NCI-H82 treated with DMSO at 0.1 percent for 48 hours (cell line): ENCODE measurements around the gene ZNF485.
"Not testable (repeated sequence)": the region's sequence is repeated elsewhere in the genome, so short reads cannot be mapped to it uniquely, and the experiment has no call there.

ENCODE experiments used
- DNase-seq: peaks from one replicate; lab custom pipeline; 2025; ENCODE audit not compliant: unreplicated experiment; lab: John Stamatoyannopoulos, UW

Gene ZNF485

GRCh38 chr10:43601576-43601975 is 4.7 kb upstream of the ZNF485 start:
- not testable (repeated sequence) for DNase-seq

- no peak for DNase-seq
Observed at GRCh38 chr10:43605850-43606322, 352 bp upstream of the ZNF485 start.

DNA sequence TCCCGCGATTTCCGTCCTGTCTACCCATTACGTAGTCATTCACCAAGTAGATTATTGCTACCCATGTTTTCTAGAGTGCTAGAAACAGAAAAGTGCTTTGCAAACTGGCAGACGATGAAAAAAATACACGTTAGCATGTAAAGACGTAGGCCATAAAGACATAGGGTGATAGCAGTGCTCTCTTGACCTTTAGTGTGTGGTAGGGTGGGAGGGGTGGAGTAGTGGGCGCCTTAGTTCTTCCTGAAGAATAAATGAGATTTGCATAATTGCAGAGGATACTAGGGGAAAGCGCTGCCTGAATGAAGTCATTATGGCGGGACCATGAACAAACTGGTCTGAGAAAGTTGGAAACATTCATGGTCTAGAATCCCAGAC is 948 bp downstream of the ZNF485 start:
- no peak for DNase-seq

DNA sequence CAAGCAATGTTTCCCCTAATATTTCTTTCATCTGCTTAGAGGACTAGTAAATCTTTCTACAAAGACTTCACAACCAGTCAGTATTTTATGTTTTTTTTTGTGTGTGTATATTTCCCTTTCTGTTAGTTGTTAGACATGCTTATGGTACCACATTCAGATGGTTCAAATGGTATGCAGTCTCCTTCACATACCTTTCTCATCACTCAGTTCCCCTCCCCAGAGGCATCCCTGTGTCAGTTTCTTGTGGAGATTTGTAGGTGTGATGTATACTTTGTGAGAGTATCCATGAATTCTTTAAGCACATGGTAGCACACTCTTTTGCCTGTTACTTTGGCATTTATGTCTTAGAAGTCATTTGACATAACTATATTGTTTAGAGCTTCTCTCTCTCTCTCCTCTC is 4.4 kb downstream of the ZNF485 start:
- DNase-seq = no peak

GRCh38 chr10:43616697-43617370 is 10.6 kb downstream of the ZNF485 start:
- DNase-seq = no peak

DNA sequence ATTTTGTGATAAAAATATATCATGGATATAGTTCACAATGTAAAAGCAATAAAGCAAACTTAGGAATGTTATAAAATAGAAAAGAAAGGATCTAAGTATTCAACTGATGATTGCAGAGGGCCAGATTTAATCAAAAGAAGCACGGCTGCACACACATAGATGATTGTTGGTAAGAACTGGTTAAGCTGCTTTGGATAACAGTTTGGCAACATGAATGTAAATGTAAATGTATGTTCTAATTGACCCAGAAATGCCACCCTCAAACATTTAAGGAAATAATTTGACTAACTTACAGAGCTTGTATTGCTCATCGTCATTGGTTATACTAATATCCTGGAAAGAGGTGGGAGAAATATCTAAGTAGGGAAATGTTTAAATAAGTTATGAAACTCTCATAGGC is 13.1 kb downstream of the ZNF485 start:
- DNase-seq = no peak

- DNase-seq = no peak
Observed at GRCh38 chr10:43622038-43622437, 15.8 kb downstream of the ZNF485 start.

- no peak for DNase-seq
Observed at GRCh38 chr10:43623351-43623750, 17.1 kb downstream of the ZNF485 start.

DNA sequence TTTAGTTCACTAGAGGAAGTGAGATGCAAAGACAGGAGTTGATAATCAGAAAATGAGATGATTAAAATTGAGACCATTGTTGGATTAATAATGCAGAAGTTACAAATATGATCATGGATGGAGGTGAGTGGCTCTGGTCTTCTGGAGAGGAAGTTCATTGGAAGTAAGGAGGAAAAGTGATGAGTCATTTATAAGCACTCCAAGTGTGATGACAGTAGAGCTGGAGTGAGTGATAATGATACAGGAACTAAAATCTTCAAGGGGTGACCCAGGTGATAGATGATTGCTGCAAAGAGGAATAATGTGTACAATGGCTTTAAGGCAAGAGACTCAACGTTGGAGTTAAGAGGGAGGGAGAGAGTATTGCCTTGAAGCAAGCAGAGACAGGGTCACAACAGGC is 21.7 kb downstream of the ZNF485 start:
- DNase-seq = no peak

DNA sequence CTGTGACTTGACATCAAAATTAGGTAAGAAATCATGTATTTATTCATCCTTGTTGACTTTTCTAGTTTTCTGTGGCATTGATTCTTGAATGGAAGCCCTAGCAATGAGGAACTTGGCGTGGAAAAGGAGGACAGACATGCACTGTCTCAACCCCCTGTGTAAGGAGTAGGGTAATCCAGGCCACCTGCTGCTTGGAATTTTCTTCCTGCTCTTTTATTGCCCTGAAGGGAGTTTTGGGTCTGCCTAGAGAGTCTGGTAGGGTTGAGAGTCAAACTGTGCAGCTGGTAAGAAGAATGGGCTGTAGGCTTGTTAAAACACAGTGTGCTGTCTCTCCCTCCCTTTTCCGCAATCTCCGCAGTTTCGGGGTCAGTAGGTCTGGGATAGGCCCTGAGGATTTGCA is 22.7 kb downstream of the ZNF485 start:
- no peak for DNase-seq

DNA sequence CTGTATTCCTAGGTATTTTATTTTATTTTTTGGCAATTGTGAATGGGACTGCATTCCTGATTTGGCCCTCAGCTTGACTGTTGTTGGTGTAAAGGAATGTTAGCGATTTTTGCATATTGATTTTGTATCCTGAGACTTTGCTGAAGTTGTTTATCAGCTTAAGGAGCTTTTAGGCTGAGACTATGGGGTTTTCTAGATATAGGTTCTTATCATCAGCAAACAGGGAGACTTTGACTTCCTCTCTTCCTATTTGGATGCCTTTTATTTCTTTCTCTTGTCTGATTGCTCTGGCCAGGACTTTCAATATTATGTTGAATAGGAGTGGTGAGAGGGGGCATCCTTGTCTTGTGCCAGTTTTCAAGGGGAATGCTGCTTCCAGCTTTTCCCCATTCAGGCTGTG is 29.6 kb downstream of the ZNF485 start:
- not testable (repeated sequence) for DNase-seq

DNA sequence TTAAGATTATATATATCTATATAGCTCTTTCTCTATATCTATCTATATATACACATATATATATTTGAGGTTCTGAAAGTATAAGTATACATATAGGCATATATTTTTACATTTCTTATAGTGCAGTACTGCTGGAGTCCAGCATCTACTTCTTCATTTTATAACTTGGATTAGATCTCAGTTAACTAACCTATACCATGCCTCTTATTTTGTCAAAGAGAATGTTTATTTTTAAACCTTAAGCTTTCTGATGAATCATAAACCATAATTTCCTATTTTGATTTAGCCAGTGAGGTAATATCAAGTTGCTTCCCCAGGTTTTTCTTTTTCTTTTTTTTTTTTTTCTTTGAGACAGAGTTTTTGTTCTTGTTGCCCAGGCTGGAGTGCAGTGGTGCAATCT is 34.4 kb downstream of the ZNF485 start:
- no peak for DNase-seq

DNA sequence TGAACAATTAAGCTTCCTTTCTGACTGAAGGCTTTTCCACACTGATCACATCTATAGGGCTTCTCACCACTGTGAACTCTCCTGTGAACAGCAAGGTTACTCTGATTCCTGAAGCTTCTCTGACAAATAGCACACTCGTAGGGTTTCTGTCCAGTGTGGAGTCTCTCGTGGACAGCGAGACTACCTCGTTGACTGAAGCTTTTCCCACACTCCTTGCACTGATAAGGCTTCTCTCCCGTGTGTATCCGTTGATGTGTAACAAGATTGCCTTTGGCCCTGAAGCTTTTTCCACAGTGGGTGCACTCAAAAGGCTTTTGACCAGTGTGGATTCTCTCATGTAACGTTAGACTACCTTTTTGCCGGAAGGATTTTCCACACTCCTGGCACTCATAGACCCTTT is 38.0 kb downstream of the ZNF485 start:
- no peak for DNase-seq

DNA sequence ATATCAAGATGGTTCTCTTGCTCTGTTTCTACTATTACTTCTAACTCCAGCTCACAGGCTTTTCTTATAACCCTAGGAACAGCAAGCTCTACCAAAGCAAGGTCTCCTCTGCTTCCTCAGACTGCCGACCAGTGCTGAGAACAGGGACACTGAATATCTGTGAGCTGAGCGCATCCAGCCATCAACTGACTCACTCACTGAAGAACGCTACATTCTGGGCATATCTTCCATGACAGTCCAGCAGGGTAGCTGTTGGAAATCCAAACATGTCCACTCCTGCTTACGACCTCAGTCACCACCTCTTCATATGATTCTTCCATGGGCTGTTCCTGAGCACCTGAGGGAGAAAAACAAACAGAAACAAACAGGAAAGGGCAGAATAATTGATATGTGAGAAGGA is 39.6 kb downstream of the ZNF485 start:
- no peak for DNase-seq

- no peak for DNase-seq
Observed at GRCh38 chr10:43647576-43647975, 41.3 kb downstream of the ZNF485 start.

DNA sequence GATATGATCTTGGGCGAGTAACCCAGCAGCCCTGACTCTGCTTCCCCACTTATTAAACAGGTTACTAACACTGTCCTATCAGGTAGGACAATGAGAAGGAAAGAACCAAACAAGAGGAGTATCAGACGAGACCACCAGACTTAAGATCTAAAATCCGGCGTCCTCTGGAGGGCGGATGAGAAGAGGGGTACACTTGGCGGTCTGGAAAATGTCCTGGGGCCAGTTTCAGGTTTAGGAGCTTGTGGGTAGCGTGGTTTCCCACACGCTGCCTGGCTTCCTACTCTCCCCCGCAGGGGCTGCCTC is 41.8 kb downstream of the ZNF485 start:
- DNase-seq = no peak

GRCh38 chr10:43648398-43649184 is 42.4 kb downstream of the ZNF485 start, which contains the start of gene ZNF32:
ZNF32 (minus strand) TSS chr10:43648881; CDS start chr10:43646133, 2,748 bp downstream.
- peak; percentile 49 for DNase-seq

GRCh38 chr10:43649185-43649523 is 42.9 kb downstream of the ZNF485 start:
- no peak for DNase-seq

DNA sequence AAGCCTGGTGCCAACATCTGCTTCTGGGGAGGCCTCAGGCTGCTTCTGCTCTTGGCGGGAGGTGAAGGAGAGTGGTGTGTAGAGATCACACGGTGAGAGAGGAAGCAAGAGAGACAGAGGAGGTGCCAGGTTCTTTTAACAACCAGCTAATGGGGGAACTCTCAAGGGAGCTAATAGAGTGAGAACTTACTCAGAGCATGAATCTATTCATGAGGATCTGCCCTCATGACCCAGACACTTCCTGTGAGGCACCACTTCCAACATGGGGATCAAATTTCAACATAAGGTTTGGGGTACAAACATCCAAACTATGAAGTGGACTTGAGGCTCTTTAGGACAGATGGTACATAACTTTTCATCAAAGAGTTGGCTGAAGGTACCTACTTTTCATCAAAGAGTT is 47.5 kb downstream of the ZNF485 start:
- no peak for DNase-seq

DNA sequence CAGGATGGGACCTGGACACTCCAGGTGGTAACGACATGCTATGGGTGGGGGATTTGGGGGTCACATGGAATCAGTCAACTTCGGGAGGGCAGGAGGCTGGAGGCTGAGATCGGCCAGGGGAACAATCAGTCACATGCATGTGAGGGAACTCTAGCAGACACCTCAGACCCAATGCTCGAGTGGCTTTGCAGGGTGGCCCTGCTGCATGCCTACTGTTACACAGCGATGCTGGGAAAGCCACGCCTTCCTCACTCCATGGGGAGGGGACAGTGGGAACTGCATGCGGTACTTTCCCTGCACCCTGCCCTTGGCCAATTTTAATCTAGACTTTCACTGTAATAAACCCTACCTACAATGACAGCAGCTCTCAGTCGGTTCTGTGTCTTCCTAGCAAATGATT is 49.1 kb downstream of the ZNF485 start:
- DNase-seq = no peak

- no peak for DNase-seq
Observed at GRCh38 chr10:43658227-43658626, 52.0 kb downstream of the ZNF485 start.

DNA sequence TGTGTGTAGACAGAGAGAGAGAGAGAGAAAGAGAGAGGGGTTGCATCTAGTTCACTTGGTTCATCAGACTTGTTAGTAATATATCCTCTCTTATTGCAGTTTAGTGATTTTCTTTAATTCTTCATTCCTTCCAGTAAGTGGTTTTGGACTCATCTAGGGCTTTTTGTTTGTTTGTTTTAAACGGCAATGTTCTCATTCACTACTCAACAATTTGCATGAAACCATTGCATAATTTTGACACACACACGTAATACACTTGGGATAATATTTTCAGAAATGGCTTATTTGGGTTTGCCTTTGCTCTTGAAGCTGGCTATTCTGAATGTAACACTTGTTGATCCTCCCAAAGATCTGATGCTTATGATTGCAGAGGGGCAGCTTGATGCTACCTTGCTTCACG is 58.8 kb downstream of the ZNF485 start:
- no peak for DNase-seq

DNA sequence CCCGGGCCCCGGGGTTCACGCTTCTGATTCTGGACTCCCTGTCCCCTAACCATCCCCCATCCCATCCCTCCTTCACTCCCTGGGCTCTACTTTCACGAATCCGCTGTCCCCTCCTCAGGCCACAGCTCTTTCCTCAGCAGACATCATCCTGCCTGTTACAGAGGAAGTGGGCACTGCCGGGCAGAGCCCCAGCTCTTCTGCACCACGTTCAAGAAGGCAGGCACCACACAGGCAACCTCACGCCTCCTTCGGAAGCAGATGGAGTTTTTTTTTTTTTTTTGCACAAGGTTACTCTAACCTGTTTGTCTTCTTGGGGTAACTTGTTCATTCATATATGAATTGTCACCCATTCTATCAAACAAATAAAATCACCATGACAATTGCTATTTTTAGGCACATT is 60.3 kb downstream of the ZNF485 start:
- DNase-seq = no peak
